ENCODE measurements around the gene CDK16. TPM values are rescaled to one million over a fixed set of nuclear protein-coding genes. Genes with fewer than 3 reads are reported as not detected.

CDK16 gene
- total RNA-seq, 1 donor from 2014 or later: 49.0 TPM

DNA sequence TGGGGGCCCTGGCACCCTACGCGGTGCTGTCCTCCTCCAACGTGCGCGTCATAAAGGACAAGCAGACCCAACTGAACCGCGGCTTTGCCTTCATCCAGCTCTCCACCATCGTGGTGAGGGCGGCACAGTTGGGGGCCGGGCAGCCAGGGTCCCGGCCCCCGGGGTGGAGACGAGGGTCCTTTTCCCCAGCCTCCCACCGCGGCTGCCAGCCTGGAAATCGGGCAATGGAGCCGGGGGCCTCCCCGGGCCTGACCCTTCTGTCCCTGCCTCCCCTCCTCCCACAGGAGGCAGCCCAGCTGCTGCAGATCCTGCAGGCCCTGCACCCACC lies 38.6 kb upstream of the CDK16 start:
- H3K4me1 Mint-ChIP-seq: no peaks in the 10 kb centered on the region
- H3K9me3 Mint-ChIP-seq: no peaks in the 10 kb centered on the region
- peaks cover 65% of the 10 kb centered on the region for H3K36me3 Mint-ChIP-seq (ENCODE audit: low read depth)
- H3K4me3 Mint-ChIP-seq: no peak overlapping the region
- POLR2A ChIA-PET: no interaction called here
- H3K27me3 Mint-ChIP-seq: no peaks in the 10 kb centered on the region
- no peak overlapping the region for H3K27ac Mint-ChIP-seq
- DNase-seq: no peak
- intact Hi-C loops (cut with micrococcal nuclease): no loop called here
- TF ChIP-seq, protein P1, sequence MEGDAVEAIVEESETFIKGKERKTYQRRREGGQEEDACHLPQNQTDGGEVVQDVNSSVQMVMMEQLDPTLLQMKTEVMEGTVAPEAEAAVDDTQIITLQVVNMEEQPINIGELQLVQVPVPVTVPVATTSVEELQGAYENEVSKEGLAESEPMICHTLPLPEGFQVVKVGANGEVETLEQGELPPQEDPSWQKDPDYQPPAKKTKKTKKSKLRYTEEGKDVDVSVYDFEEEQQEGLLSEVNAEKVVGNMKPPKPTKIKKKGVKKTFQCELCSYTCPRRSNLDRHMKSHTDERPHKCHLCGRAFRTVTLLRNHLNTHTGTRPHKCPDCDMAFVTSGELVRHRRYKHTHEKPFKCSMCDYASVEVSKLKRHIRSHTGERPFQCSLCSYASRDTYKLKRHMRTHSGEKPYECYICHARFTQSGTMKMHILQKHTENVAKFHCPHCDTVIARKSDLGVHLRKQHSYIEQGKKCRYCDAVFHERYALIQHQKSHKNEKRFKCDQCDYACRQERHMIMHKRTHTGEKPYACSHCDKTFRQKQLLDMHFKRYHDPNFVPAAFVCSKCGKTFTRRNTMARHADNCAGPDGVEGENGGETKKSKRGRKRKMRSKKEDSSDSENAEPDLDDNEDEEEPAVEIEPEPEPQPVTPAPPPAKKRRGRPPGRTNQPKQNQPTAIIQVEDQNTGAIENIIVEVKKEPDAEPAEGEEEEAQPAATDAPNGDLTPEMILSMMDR (IDR thresholded peaks at IDR 0.05): no peak
- CTCF ChIA-PET: no interaction called here
- ATAC-seq (ENCODE audit: low read depth): no peak

DNA sequence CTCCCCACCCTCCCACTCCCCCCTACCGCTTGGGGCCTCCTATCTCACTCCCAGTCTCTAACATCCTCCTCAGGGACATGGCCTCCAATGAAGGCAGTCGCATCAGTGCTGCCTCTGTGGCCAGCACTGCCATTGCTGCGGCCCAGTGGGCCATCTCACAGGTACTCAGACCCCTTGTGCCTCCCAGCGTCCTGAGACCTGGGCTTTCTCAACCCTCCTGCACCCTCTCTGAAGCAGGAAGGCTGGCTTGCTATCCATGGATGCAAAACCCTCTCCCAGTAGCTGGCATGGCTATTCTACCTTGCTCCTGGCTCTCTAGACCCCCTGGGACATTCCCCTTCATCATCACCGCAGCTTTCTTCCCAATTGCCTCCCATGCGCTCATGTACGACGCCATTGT lies 38.1 kb upstream of the CDK16 start:
- ChIA-PET CTCF (no interaction called here), POLR2A (no interaction called here)
- TF ChIP-seq, protein P1 (IDR thresholded peaks at IDR 0.05): no peak
- no peaks in the 10 kb centered on the region for H3K27me3 Mint-ChIP-seq
- no peak overlapping the region for H3K27ac Mint-ChIP-seq
- H3K9me3 Mint-ChIP-seq: no peaks in the 10 kb centered on the region
- DNase-seq (no peak), ATAC-seq (ENCODE audit: low read depth) (no peak)
- peaks cover 67% of the 10 kb centered on the region for H3K36me3 Mint-ChIP-seq (ENCODE audit: low read depth)
- H3K4me3 Mint-ChIP-seq: no peak overlapping the region
- intact Hi-C loops (cut with micrococcal nuclease): no loop called here
- H3K4me1 Mint-ChIP-seq: no peaks in the 10 kb centered on the region

DNA sequence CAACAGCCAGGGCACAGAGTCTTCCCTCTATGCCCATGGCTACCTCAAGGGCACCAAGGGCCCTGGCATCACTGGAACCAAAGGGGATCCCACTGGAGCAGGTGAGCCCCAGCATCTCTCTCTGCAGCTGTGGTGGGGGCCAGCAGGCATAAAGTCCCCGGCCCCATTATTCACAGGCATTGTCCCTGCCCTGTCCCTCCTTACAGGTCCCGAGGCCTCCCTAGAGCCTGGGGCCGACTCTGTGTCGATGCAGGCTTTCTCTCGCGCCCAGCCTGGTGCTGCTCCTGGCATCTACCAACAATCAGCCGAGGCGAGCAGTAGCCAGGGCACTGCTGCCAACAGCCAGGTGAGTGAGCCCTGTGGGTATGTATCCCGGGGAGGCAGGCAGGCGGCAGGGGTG lies 37.2 kb upstream of the CDK16 start:
- TF ChIP-seq, protein P1 (IDR thresholded peaks at IDR 0.05): no peak
- no peak for ATAC-seq (ENCODE audit: low read depth)
- H3K27ac Mint-ChIP-seq: no peak overlapping the region
- peaks cover 65% of the 10 kb centered on the region for H3K36me3 Mint-ChIP-seq (ENCODE audit: low read depth)
- no peaks in the 10 kb centered on the region for H3K27me3 Mint-ChIP-seq
- ChIA-PET CTCF (no interaction called here), POLR2A (no interaction called here)
- intact Hi-C loops (cut with micrococcal nuclease): no loop called here
- no peak overlapping the region for H3K4me3 Mint-ChIP-seq
- H3K9me3 Mint-ChIP-seq: no peaks in the 10 kb centered on the region
- DNase-seq: no peak
- no peaks in the 10 kb centered on the region for H3K4me1 Mint-ChIP-seq

DNA sequence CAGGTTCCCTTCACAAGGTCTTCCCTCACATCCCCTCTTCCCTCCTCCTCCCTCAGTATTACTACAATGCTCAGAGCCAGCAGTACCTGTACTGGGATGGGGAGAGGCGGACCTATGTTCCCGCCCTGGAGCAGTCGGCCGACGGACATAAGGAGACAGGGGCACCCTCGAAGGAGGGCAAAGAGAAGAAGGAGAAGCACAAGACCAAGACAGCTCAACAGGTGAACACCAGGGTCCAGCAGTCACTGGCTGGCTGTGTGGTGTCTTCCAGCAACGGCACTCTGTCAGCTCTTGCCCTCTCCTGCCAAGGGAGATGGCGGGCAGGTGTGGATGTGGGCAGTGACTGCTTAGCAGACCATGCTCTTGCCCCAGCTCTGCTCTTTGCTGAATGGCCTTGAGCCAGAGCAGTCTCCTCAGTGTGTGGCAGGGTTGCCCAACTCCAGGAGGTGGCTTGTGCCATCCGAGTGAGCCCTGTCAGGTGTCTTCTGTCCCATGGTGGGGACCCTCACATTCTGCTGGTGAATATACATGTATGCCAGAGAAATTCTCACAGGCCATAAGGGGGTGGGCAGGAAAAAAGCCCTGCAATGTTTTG lies 36.3 kb upstream of the CDK16 start:
- H3K36me3 Mint-ChIP-seq (ENCODE audit: low read depth): peaks cover 67% of the 10 kb centered on the region
- H3K4me1 Mint-ChIP-seq: no peaks in the 10 kb centered on the region
- no peak for ATAC-seq (ENCODE audit: low read depth)
- H3K4me3 Mint-ChIP-seq: no peak overlapping the region
- ChIA-PET CTCF (no interaction called here), POLR2A (no interaction called here)
- no peaks in the 10 kb centered on the region for H3K27me3 Mint-ChIP-seq
- H3K9me3 Mint-ChIP-seq: no peaks in the 10 kb centered on the region
- TF ChIP-seq, protein P1 (IDR thresholded peaks at IDR 0.05): no peak
- no peak for DNase-seq
- intact Hi-C loops (cut with micrococcal nuclease): no loop called here
- no peak overlapping the region for H3K27ac Mint-ChIP-seq

DNA sequence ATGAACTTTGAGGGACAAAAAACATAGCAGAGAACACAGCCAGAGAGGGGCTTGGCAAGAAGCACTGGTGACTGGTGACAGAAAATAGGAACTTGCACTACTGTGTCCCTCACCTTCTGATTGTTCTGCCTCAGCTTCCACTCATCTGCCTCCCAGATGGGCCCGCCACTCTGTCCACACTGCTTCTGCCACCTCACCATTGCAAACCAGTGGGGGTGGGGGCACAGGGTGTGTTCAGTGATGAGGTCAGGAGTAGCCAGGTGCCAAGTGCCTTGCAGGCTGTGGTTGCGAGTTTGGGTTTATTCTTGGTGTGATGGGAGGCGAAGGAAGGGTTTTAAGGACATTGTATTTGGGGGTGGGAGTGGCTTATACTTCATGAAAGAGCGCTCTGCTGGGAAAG lies 34.0 kb upstream of the CDK16 start:
- H3K4me3 Mint-ChIP-seq: no peak overlapping the region
- no peak overlapping the region for H3K27ac Mint-ChIP-seq
- ATAC-seq (ENCODE audit: low read depth) (no peak), DNase-seq (no peak)
- H3K27me3 Mint-ChIP-seq: no peaks in the 10 kb centered on the region
- intact Hi-C loops (cut with micrococcal nuclease): no loop called here
- ChIA-PET CTCF (no interaction called here), POLR2A (no interaction called here)
- peaks cover 50% of the 10 kb centered on the region for H3K36me3 Mint-ChIP-seq (ENCODE audit: low read depth)
- H3K4me1 Mint-ChIP-seq: no peaks in the 10 kb centered on the region
- TF ChIP-seq, protein P1 (IDR thresholded peaks at IDR 0.05): no peak
- no peaks in the 10 kb centered on the region for H3K9me3 Mint-ChIP-seq

Data from activated B cell treated with CpG ODN at 0.5 μM for 24 hours (primary cell).